Endothelial cell of hepatic sinusoid (primary cell): ENCODE data around the gene MANSC4.
"Not testable (repeated sequence)": the region's sequence is repeated elsewhere in the genome, so short reads cannot be mapped to it uniquely, and the experiment has no call there.

Source experiments
- in situ Hi-C: cut with HindIII; loops from 2 replicates; pipeline ENCODE4 v1.10.0; 2017; ENCODE audit warnings: low sequenced_read_pairs

MANSC4 gene

GRCh38 chr12:27762757-27763156 is 17.3 kb downstream of the MANSC4 start:
- in situ Hi-C loops = no loop called here

DNA sequence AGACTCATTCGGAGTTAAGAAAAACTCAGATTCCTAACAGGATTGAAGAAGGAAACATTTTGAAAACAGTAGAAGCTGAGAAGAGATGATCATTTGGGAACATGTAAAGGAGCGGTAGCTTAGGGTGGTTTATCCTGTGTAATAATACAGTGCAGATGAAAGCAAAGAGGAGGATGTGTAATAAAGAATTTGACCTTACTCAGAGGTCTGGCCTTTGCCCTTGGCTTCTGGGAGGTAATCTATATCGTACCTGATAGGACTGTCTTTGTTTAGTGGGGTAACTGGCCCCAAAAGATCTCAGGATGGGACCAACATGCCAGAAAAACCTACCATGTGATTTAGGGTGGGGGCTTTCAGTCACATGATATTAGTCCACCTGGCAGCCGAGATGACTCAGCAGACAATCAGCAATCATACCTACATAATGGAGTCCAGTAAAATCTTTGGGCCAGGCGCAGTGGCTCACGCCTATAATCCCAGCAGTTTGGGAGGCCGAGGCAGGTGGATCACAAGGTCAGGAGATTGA is 23.3 kb downstream of the MANSC4 start:
- in situ Hi-C loops = no loop called here

- in situ Hi-C loops = no loop called here
These were observed 25.2 kb downstream of the MANSC4 start for GRCh38 chr12:27754795-27755194.

DNA sequence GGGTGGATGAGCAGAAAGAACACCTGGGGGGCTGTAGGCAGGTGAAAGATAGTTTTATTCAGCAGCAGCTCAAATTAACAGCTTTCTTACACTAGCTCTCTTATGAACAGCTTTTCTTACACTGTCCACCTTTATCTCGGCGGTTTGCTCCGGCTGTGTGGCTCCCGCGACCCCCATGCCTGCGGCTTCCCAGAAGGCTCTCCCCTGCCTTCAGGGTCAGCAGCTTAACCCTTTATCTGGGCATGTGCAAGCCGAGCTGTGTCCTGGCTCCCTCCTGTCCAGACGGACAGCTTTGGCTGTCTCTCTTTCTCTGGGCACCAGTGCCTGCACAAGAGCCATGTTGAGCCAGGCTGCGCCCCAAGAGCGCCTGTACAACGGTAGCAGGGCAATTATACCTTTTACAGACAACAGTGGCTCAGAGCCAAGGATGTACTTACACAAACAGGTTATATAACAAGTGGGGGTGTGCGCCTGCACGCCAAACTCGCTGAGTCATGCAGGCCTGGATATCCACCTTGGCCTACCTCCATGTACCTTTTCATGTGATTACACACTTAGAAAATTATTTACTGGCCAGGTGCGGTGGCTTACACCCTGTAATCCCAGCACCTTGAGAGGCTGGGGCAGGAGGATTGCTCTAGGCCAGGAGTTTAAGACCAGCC is 28.5 kb downstream of the MANSC4 start:
- in situ Hi-C loops = no loop called here

DNA sequence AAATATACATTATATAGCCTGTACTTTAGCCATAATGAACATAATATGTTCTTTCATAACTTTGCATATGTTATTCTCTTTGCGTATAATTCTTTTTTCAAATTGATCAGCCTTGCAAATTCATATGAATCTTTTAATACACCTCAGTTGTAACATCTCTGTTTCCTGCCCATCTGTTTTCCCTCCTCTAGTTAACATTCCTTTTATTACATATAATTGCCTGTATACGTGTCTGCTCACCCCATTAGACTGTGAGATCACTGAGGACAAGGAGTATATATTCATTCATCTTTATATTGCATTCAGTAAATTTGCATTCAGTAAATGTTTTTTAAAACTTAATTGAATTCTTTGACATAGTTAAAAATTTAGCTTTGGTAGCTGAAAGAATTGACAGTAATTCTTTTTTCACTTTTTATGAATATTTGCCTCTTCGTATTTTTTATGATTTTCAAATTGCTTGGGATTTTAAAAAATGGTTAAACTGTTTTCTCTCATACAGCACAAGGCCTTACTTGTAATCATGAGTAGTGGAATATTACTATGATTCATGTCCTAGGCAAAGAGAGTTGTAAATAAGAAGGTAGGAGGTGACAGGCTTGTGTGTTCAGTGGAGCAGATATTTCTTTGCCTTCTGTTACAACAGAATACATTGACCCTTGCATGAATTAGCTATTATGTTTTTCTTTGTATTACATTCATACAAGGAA is 32.8 kb downstream of the MANSC4 start:
- in situ Hi-C loops = no loop called here

GRCh38 chr12:27745734-27746133 is 34.3 kb downstream of the MANSC4 start:
- in situ Hi-C loops = not testable (repeated sequence)

DNA sequence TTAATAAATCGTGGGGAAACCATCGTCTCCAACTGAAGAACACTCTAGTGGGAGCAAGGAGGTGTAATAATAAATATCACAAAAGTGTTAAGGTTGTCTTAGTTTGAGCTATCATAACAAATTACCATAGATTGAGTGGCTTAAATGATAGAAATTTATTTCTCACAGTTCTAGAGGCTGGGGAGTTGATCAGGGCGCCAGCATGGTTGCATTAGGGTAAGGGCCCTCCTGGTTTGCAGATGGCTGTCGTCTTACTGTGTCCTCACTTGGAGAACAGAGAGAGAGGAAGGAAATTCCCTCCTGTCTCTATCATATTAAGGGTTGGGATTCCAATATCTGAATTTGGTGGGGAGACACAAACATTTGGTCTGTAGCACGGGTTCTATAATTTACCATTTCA is 36.4 kb downstream of the MANSC4 start:
- in situ Hi-C loops = no loop called here

GRCh38 chr12:27734321-27734720 is 45.7 kb downstream of the MANSC4 start:
- in situ Hi-C loops = loop anchor here (5.0 kb wide), 1 partner anchor 88 kb away; no protein-coding TSS in a partner anchor

GRCh38 chr12:27733791-27734190 is 46.2 kb downstream of the MANSC4 start:
- in situ Hi-C loops = loop anchor here (5.0 kb wide), 1 partner anchor 89 kb away; no protein-coding TSS in a partner anchor

GRCh38 chr12:27733052-27733656 is 46.9 kb downstream of the MANSC4 start:
- in situ Hi-C loops = loop anchor here (5.0 kb wide), 1 partner anchor 89 kb away; no protein-coding TSS in a partner anchor

DNA sequence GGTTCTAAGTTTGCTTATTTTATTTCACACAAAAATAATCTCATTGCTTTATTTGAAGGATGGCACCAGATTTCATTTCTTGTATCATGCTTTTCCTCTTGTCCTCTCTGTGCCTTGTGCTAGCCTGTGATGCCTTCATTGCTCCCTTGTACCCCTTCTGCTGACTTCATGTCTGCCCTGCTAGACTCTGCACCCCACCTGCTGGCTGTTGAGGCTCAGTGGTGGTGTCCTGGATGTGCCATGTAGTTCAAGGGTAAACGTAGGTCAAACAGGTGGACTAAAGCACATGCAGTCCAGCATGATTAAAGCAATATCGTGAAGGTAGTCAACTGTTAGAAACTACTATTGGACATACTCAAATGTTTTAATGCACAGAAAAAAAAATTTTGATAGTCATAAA is 47.8 kb downstream of the MANSC4 start:
- in situ Hi-C loops = loop anchor here (5.0 kb wide), 1 partner anchor 90 kb away; no protein-coding TSS in a partner anchor

DNA sequence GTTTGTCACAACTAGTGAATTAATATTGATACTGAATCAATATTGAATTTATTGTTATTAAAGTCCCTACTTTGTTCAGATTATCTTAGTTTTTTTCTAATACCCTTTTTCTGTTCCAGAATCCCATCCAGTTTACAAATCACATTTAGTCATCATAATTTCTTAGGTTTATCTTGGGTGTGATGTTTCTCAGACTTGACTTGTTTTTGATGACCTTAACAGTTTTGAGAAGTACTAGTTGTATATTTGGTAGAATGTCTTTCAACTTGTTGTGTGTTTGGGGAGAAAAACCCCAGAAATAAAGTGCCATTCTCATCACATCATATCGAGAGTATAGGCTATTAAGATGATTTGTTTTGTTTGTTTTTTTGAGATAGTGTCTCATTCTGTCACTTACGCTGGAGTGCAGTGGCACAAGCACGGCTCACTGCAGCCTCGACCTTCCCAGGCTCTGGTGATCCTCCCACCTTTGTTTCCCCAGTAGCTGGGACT is 49.9 kb downstream of the MANSC4 start:
- in situ Hi-C loops = loop anchor here (5.0 kb wide), 1 partner anchor 92 kb away; no protein-coding TSS in a partner anchor

GRCh38 chr12:27723212-27723611 is 56.8 kb downstream of the MANSC4 start:
- in situ Hi-C loops = no loop called here
